HEK293 (cell line): Measurements from ENCODE around the gene SETMAR.

Experiments used
- AEBP2 ChIP-seq: fragments of 450-650 bp; formaldehyde crosslinking; IDR thresholded peaks from 2 replicates; pipeline ENCODE4 v1.5.1; 2016; ENCODE audit warnings: missing biosample characterization, missing genetic modification characterization, borderline replicate concordance
- BCL11A ChIP-seq: fragments of 450-650 bp; formaldehyde crosslinking; IDR thresholded peaks from 2 replicates; pipeline ENCODE4 v1.5.1; 2016; ENCODE audit warnings: low read depth, missing biosample characterization, missing genetic modification characterization
- EGR2 ChIP-seq: fragments of 450-650 bp; formaldehyde crosslinking; IDR thresholded peaks from 2 replicates; pipeline ENCODE4 v1.5.1; 2016; ENCODE audit warnings: low read depth, missing biosample characterization, missing genetic modification characterization
- GLI2 ChIP-seq: fragments of 450-650 bp; formaldehyde crosslinking; IDR thresholded peaks from 2 replicates; pipeline ENCODE4; 2017; ENCODE audit warnings: missing biosample characterization, missing genetic modification characterization, low read depth, borderline replicate concordance
- GLIS1 ChIP-seq: fragments of 450-650 bp; formaldehyde crosslinking; IDR thresholded peaks from 2 replicates; pipeline ENCODE4 v1.5.1; 2016; ENCODE audit warnings: missing biosample characterization, missing genetic modification characterization
- KLF1 ChIP-seq: fragments of 450-650 bp; formaldehyde crosslinking; IDR thresholded peaks from 2 replicates; pipeline ENCODE4 v1.5.1; 2016; ENCODE audit warnings: missing biosample characterization, missing genetic modification characterization
- KLF16 ChIP-seq: fragments of 450-650 bp; formaldehyde crosslinking; IDR thresholded peaks from 2 replicates; pipeline ENCODE4 v1.5.1; 2017; ENCODE audit warnings: missing biosample characterization, missing genetic modification characterization
- KLF7 ChIP-seq: fragments of 450-650 bp; formaldehyde crosslinking; IDR thresholded peaks from 2 replicates; pipeline ENCODE4 v1.5.1; 2016; ENCODE audit warnings: missing biosample characterization, missing genetic modification characterization, borderline replicate concordance
- ZBTB20 ChIP-seq: fragments of 450-650 bp; formaldehyde crosslinking; IDR thresholded peaks from 2 replicates; pipeline ENCODE4 v1.5.1; 2016; ENCODE audit warnings: missing biosample characterization, missing genetic modification characterization
- ZBTB48 ChIP-seq: fragments of 450-650 bp; formaldehyde crosslinking; IDR thresholded peaks from 2 replicates; pipeline ENCODE4 v1.5.1; 2016; ENCODE audit warnings: missing biosample characterization, missing genetic modification characterization
- ZNF19 ChIP-seq: fragments of 450-650 bp; formaldehyde crosslinking; IDR thresholded peaks from 2 replicates; pipeline ENCODE4; 2016; ENCODE audit warnings: missing biosample characterization, missing genetic modification characterization, low read depth
- ZNF274 ChIP-seq, 2 experiments: fragments of 200-500 bp in 1 of 2; fragments of 450-650 bp in 1 of 2; sonication (Bioruptor generic) in 1 of 2; formaldehyde crosslinking in 1 of 2; IDR thresholded peaks; 2 replicates each; pipeline versions ENCODE4 v1.5.1 to v1.6.1; 2014 to 2016; ENCODE audit warnings: borderline replicate concordance in 1 of 2, inconsistent platforms in 1 of 2, low read length in 1 of 2, missing biosample characterization in 1 of 2, missing genetic modification characterization in 1 of 2
- ZNF311 ChIP-seq: fragments of 450-650 bp; formaldehyde crosslinking; IDR thresholded peaks from 2 replicates; pipeline ENCODE4 v1.5.1; 2017; ENCODE audit warnings: missing biosample characterization, missing genetic modification characterization, borderline replicate concordance
- ZNF324 ChIP-seq: fragments of 450-650 bp; formaldehyde crosslinking; IDR thresholded peaks from 2 replicates; pipeline ENCODE4 v1.5.1; 2016; ENCODE audit warnings: missing biosample characterization, missing genetic modification characterization
- ZNF341 ChIP-seq: fragments of 450-650 bp; formaldehyde crosslinking; IDR thresholded peaks from 2 replicates; pipeline ENCODE4; 2016; ENCODE audit warnings: low read depth, missing biosample characterization, missing genetic modification characterization
- ZNF426 ChIP-seq: fragments of 450-650 bp; formaldehyde crosslinking; IDR thresholded peaks from 2 replicates; pipeline ENCODE4 v1.5.1; 2017; ENCODE audit warnings: missing biosample characterization, missing genetic modification characterization, mild to moderate bottlenecking, inconsistent platforms, moderate library complexity
- ZNF555 ChIP-seq: fragments of 450-650 bp; formaldehyde crosslinking; conservative IDR thresholded peaks from 2 replicates; pipeline ENCODE4 v1.5.1; 2017; ENCODE audit warnings: missing biosample characterization, mild to moderate bottlenecking, missing genetic modification characterization, inconsistent platforms
- ZNF561 ChIP-seq: fragments of 450-650 bp; IDR thresholded peaks from 2 replicates; pipeline ENCODE4 v1.5.1; 2018; ENCODE audit warnings: missing biosample characterization, missing genetic modification characterization, borderline replicate concordance
- ZNF629 ChIP-seq: fragments of 450-650 bp; formaldehyde crosslinking; IDR thresholded peaks from 2 replicates; pipeline ENCODE4 v1.5.1; 2017; ENCODE audit warnings: missing biosample characterization, missing genetic modification characterization
- ZNF654 ChIP-seq: fragments of 450-650 bp; formaldehyde crosslinking; IDR thresholded peaks from 2 replicates; pipeline ENCODE4 v1.5.1; 2016; ENCODE audit warnings: low read depth, missing biosample characterization, missing genetic modification characterization
- ZNF76 ChIP-seq: fragments of 450-650 bp; formaldehyde crosslinking; IDR thresholded peaks from 2 replicates; pipeline ENCODE4; 2016; ENCODE audit warnings: low read depth, missing biosample characterization, missing genetic modification characterization, borderline replicate concordance
- ZNF776 ChIP-seq: fragments of 450-650 bp; formaldehyde crosslinking; IDR thresholded peaks from 2 replicates; pipeline ENCODE4 v1.5.0; 2017; ENCODE audit warnings: missing biosample characterization, missing genetic modification characterization, borderline replicate concordance
- ZSCAN5A ChIP-seq: fragments of 450-650 bp; formaldehyde crosslinking; IDR thresholded peaks from 2 replicates; pipeline ENCODE4 v1.5.1; 2016; ENCODE audit warnings: missing biosample characterization, missing genetic modification characterization
- ZXDB ChIP-seq: fragments of 450-650 bp; formaldehyde crosslinking; IDR thresholded peaks from 2 replicates; pipeline ENCODE4 v1.5.1; 2016; ENCODE audit warnings: missing biosample characterization, missing genetic modification characterization
- TF ChIP-seq, protein P1 (sequence below): IDR thresholded peaks from 2 replicates; pipeline ENCODE4 v1.6.1; 2011; ENCODE audit warnings: mild to moderate bottlenecking, low read depth, low read length, borderline replicate concordance
- TF ChIP-seq, protein P2 (sequence below): fragments of 450-650 bp; formaldehyde crosslinking; conservative IDR thresholded peaks from 2 replicates; pipeline ENCODE4 v1.5.1; 2016; ENCODE audit warnings: low read depth, missing biosample characterization, missing genetic modification characterization
- TF ChIP-seq, protein P3 (sequence below): fragments of 450-650 bp; formaldehyde crosslinking; IDR thresholded peaks from 2 replicates; pipeline ENCODE4 v1.5.1; 2016; ENCODE audit warnings: missing biosample characterization, missing genetic modification characterization, borderline replicate concordance

Gene SETMAR

DNA sequence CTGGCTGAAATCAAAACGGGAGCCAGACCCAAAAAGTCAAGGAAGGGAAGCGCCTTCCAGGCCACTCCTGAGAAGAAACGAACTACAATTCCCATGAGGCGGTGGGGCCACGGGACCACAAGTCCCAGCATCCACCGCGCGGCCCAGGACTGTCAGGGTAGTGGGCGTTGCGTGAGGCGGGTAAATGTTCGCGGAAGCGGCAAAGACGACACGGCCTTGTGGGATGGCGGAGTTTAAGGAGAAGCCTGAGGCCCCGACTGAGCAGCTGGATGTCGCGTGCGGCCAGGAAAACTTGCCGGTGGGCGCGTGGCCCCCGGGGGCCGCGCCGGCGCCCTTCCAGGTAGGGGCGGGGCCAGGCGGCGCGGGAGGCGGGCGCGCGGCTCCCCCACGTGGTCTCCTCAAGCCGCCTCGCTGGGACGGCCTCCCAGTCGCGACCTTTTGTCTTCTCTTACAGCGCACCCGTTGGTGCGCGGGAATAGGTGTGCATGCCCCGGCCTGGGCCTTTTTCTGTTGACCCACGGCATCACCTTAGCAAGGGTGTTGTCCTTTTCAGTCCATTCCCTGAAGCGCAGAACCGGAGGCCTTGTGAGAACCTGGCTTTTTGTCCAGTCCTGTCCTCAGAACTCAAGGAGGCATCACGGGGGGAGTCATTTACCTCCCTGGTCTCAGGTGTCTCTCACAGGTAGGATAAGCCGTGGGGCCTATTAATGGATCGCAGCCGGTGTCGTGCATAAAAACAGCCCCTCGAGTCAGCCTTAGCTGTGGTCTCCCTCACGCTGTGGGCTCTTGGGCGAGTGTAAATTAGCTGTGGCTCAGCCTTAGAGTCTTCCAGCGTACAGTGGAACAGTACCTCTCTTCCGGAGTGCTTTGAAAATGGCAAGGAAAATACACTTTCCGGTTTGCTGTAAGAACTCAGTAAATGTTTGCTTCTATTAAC lies at the start of gene SETMAR (continued):
- TF ChIP-seq KLF7 (tag by site-specific recombination): peak; percentile 26; the same call in 1 of the 2 replicates
- no peak for TF ChIP-seq BCL11A (tag by site-specific recombination)
- TF ChIP-seq, protein P1, sequence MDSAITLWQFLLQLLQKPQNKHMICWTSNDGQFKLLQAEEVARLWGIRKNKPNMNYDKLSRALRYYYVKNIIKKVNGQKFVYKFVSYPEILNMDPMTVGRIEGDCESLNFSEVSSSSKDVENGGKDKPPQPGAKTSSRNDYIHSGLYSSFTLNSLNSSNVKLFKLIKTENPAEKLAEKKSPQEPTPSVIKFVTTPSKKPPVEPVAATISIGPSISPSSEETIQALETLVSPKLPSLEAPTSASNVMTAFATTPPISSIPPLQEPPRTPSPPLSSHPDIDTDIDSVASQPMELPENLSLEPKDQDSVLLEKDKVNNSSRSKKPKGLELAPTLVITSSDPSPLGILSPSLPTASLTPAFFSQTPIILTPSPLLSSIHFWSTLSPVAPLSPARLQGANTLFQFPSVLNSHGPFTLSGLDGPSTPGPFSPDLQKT: no peak
- peak; percentile 99 for TF ChIP-seq ZNF76 (tag by site-specific recombination)
- TF ChIP-seq AEBP2 (tag by site-specific recombination): no peak
- TF ChIP-seq GLI2 (tag by site-specific recombination): no peak
- TF ChIP-seq, protein P2, sequence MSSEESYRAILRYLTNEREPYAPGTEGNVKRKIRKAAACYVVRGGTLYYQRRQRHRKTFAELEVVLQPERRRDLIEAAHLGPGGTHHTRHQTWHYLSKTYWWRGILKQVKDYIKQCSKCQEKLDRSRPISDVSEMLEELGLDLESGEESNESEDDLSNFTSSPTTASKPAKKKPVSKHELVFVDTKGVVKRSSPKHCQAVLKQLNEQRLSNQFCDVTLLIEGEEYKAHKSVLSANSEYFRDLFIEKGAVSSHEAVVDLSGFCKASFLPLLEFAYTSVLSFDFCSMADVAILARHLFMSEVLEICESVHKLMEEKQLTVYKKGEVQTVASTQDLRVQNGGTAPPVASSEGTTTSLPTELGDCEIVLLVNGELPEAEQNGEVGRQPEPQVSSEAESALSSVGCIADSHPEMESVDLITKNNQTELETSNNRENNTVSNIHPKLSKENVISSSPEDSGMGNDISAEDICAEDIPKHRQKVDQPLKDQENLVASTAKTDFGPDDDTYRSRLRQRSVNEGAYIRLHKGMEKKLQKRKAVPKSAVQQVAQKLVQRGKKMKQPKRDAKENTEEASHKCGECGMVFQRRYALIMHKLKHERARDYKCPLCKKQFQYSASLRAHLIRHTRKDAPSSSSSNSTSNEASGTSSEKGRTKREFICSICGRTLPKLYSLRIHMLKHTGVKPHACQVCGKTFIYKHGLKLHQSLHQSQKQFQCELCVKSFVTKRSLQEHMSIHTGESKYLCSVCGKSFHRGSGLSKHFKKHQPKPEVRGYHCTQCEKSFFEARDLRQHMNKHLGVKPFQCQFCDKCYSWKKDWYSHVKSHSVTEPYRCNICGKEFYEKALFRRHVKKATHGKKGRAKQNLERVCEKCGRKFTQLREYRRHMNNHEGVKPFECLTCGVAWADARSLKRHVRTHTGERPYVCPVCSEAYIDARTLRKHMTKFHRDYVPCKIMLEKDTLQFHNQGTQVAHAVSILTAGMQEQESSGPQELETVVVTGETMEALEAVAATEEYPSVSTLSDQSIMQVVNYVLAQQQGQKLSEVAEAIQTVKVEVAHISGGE (tag by site-specific recombination): no peak
- TF ChIP-seq ZNF561 (tag by site-specific recombination): peak; percentile 80; the same call in 1 of the 2 replicates
- TF ChIP-seq ZNF274 (IDR thresholded peaks at IDR 0.05; ENCODE audit: low read length): no peak
- TF ChIP-seq ZNF274 (tag by site-specific recombination; IDR thresholded peaks at IDR 0.05; ENCODE audit: borderline replicate concordance): no peak
- TF ChIP-seq ZNF324 (tag by site-specific recombination): peak; percentile 32; the same call in 1 of the 2 replicates
- no peak for TF ChIP-seq ZBTB48 (tag by site-specific recombination)
- TF ChIP-seq KLF16 (tag by site-specific recombination): peak; percentile 56; the same call in 1 of the 2 replicates
- no peak for TF ChIP-seq ZNF341 (tag by site-specific recombination)
- peak; percentile 80 for TF ChIP-seq EGR2 (tag by site-specific recombination)
- no peak for TF ChIP-seq ZNF311 (tag by site-specific recombination)
- 0 out of 2 replicates have a peak, but pooled peaks have one; percentile 18 for TF ChIP-seq ZNF629 (tag by site-specific recombination)
- peak; percentile 54 for TF ChIP-seq GLIS1 (tag by site-specific recombination)
- TF ChIP-seq ZXDB (tag by site-specific recombination): peak; percentile 72; the same call in 1 of the 2 replicates
- TF ChIP-seq ZNF19: no peak
- 0 out of 2 replicates have a peak, but pooled peaks have one; percentile 20 for TF ChIP-seq KLF1 (tag by site-specific recombination)
- no peak for TF ChIP-seq ZNF776
- no peak for TF ChIP-seq ZNF555 (tag by site-specific recombination)
- TF ChIP-seq, protein P3, sequence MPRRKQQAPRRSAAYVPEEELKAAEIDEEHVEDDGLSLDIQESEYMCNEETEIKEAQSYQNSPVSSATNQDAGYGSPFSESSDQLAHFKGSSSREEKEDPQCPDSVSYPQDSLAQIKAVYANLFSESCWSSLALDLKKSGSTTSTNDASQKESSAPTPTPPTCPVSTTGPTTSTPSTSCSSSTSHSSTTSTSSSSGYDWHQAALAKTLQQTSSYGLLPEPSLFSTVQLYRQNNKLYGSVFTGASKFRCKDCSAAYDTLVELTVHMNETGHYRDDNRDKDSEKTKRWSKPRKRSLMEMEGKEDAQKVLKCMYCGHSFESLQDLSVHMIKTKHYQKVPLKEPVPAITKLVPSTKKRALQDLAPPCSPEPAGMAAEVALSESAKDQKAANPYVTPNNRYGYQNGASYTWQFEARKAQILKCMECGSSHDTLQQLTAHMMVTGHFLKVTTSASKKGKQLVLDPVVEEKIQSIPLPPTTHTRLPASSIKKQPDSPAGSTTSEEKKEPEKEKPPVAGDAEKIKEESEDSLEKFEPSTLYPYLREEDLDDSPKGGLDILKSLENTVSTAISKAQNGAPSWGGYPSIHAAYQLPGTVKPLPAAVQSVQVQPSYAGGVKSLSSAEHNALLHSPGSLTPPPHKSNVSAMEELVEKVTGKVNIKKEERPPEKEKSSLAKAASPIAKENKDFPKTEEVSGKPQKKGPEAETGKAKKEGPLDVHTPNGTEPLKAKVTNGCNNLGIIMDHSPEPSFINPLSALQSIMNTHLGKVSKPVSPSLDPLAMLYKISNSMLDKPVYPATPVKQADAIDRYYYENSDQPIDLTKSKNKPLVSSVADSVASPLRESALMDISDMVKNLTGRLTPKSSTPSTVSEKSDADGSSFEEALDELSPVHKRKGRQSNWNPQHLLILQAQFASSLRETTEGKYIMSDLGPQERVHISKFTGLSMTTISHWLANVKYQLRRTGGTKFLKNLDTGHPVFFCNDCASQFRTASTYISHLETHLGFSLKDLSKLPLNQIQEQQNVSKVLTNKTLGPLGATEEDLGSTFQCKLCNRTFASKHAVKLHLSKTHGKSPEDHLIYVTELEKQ (tag by site-specific recombination): no peak
- peak; percentile 55; the same call in 1 of the 2 replicates for TF ChIP-seq ZBTB20 (tag by site-specific recombination)
- no peak for TF ChIP-seq ZNF426 (tag by site-specific recombination)
- no peak for TF ChIP-seq ZSCAN5A
- no peak for TF ChIP-seq ZNF654 (tag by site-specific recombination)
